T follicular helper cell (primary cell): ENCODE results near the gene ADGRA3.

Experiments
- DNase-seq: peaks from one replicate; pipeline ENCODE4 v3.0.0-alpha.2; 2020; ENCODE audit warnings: low read depth

Gene ADGRA3

DNA sequence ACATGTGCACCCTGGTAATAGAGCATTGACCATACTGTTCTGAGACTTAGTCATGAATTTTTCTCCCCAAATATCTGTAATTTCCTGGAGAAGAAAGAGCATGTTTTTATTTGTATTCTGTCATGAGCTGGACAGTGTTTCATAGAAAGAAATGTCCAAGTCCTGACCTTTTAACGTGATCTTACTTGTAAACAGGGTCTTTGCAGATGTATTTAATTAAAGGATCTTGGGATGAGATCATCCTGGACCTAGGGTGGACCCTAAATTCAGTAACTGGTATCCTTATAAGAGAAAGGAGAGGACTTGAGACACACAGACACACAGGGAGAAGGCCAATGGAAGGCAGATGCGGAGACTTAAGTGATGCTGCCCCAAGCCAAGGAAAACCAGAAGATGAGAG lies 3.6 kb downstream of the ADGRA3 start:
- DNase-seq = no peak

DNA sequence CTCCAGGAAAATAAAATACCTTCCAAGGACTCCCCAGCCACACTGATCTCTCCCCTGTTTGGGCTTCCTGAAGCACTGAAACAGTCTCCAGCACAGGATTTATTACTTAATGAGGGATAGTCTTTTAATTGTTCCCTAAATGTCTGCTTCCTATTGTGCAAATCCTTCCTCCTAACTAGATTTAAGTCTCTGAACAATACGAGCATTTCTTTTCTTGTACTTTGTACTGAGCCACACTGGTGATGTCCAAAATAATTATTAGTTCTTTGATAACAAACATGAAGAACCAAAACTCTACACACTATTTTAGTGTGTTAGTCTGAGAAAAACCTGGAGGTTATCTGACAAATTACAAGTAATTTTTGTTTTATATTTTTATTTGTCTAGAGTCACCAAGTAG lies 5.1 kb downstream of the ADGRA3 start:
- DNase-seq = no peak

DNA sequence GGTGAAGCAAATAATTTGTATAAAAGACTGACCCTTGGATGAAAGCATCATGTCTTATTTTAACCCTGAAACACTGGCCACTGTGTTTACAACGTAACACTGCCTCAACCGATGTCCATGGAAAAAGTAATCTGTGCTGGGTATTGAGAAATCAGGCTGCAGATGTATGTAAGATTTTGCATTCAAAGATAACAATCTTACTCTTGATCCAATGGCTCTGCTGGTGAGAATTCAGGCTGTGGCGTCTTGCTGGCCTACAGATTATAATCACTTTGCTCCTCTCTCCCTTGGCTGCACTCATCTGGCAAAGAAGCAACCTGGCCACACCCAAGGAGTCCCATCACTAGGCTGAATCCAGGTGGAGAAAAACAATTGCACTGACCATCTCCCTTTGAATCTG lies 7.5 kb downstream of the ADGRA3 start:
- DNase-seq = no peak

DNA sequence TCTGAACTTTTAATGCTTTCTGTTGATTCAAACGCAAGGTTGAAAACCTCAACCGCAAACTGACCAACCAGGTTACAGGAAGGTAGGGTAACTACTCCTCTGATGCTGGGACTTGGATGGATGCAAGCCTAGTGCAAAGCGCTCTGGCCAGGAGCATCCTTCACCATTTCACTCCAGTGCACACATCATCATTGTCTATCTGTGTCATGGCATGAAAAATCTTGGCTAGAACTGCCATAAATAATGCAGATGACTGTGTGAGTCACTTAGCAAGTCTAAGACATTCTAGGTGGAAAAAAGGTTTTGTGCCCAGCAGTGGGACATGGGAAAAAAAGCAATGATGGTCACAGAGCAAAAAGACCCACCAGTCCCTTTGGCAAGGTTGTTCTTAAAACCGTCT lies 10.9 kb downstream of the ADGRA3 start:
- no peak for DNase-seq

DNA sequence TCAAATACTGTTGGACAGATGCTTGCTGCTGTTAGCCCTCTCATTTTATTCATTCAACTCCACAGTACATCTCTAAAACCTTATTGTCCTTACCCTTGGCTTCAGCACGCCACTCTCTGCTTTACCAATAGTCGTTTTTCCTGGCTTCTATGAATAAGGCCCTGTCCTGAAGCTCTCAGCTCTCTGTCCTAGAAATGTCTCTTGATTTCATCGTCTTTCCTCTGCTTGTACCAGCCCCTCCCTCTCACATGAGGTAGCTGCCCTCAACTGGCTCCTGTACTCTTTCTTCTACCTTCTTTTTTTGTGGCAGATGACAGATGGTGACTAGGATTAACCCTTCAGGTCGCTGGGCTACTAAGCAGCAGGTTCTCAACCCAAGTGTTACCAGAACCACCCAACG lies 11.4 kb downstream of the ADGRA3 start:
- no peak for DNase-seq

DNA sequence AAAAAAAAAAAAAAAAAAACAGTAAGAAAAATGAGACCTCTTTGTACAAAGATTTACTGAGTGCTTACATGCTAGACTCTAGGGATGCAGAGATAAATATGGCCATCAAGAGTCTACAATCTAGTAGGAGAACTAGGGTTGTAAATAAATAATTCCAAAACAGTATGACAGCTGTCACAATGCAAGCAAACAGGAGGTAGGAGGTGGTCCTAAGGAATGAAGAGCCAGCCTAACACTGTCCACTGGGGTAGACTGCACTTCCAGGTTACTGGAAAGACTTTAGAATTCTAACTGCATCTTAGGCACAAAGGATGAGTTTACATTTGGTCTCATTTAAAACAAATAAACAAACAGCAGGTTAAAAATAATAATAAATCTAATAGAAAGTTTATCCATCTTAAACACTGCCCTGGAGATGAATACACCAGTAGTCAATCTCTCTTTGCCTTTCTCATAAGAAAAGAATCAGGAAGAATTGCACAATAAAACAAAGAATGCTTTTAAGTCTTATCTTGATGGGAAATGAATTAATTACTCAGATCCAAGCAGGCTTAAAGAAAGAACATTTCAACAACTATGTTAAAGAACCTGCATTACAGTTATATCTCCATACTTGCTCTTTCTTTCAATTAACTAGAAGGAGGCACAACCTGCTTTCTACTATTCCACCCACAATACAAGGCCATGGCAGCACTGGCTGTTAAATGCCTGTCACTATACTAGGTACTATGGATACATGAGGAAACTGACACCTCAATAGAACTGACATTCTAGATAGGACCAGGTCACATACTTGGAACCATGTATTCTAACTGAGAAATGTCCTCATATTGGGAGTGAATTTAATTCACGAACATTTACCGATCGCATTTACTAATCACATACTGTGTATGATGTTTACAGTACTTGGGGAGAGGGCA lies 12.7 kb downstream of the ADGRA3 start:
- no peak for DNase-seq

DNA sequence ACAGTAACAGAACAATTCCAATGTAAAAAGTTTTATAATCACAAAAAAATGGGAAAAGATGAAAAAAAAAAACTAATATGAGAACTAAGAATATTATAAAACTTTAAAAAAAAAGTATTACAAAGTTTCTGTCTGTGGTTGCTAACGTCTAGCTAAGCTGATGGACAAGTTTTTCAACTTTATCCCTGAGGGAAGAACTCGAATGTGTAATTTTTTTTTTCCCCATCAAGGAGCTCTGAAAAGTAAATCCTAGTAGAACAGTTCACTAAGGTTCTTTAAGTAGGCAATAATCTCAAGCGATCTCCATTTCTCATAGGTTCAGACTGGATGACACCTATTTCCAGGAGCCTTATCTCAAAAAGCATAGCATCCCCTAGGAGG lies 14.2 kb downstream of the ADGRA3 start:
- no peak for DNase-seq

DNA sequence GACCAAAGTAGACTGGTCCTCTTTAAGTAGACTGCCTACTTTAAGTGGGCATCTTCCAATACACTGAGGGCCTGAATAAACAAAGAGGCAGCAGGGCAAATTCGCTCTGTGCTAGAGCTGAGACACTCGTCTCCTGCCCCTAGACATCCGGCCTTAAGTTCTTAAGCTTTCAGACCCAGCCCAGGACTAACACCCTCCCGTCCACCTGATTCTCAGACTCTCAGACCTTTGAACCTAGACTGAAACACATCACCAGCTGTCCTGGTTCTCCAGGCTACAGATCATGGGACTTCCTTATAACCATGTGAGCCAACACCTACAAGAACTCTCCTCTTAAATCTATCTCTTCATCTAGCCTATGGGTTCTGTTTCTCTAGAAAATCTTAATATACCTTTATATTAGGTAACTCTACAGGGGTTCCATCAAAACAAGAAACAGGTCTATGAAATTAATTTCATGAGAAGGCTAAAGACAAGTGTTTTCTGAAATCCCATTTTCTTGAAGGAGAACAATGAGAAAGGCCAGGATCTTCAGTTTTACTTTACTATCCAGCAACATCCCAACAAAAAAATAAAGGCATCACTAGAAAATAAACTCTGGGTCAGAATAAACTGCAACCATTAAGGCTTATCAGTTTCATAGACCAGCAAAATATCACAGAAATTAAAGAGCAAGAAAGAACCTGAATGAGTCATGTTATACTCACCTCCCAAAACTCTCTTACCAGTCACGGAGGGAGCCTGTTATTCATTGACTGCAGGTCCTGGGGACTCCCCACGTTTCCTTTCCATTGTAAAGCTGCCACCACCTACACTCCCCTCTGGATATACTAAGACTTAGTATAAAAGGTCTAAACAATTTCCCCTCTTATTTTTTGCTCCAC lies 14.8 kb downstream of the ADGRA3 start:
- no peak for DNase-seq

DNA sequence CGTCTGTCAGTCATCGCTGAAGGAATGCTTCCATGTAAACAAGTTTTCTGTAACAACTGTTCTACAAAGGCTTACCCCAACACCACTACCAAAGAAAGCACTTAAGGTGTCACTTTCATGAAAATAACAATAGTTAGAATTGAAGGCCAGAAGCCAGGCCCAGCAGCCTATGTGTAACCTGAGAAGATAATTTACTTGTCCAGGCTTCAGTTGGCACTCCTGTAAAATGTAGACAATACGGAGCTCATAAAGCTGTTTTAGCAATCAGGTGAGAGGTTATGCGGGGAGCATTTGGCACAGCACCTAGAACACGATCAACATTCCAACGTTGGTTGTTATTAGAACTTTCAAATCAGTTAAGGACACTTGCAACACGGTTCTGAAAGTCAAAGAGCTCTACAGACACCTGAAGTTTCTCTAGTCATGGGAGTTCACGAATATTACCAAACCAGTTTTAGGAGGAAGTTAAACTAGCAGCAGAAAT lies 15.7 kb downstream of the ADGRA3 start:
- DNase-seq = no peak

DNA sequence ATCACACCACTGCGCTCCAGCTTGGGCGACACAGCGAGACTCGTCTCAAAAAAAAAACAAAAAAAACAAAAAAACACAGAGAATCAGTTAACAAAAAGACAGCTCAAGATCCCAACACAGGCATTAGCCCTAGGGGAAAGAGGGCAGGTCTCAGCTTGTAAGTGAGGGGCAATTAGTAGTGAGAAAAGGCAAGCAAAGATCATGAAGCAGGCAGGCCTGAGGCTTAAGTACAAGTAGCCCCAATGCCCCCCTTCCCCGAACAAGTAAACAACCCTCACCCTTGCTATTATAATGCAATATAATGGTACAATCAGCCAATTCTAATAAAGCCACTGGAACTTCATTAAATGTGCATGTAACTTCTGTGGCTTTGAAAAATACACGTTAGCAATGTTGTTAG lies 17.0 kb downstream of the ADGRA3 start:
- DNase-seq = no peak

DNA sequence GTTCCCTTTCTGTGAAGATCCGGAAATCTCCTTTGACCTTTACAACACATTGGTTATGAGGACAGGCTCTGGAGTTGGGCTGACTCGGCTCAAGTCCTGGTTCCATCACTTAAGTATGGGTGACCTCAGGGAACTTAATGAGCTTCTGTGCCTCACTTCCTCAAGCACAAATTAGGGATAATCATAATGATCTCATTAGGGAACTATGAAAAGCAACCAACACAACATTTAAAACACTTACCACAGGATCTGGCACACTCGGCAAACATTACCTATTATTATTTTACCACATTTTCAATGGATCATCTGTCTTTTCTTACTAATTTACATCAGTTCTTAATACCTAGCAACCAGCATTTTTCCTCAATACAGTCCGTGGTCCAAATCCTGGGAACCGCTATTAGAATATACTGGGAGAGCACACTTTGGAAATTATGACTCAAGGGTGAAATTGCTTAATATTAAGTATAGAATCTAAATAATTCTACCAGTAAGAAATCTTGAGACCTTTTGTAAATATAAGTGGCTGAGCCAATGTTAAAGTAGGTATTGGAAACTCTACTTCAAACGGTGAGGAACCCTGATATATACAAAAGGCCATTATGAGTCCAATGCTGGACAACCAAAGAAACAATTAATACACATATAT lies 19.6 kb downstream of the ADGRA3 start:
- no peak for DNase-seq

DNA sequence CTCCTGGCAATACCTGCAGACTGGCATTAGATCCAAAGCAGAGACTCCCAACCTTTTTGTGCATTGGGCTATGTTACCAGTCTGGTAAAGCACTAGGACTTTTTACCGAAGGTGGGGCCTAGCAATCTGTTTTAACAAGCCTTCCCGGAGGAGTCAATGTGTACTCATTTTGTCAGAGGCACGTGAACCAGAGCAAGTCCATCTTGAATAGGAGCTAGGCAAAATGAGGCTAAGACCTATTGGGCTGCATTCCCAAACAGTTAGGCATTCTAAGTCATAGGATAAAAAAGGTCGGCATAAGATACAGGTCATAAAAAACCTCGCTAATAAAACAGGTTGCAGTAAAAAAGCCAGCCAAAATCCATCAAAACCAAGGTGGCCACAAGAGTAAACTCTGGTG lies 22.3 kb downstream of the ADGRA3 start:
- no peak for DNase-seq

DNA sequence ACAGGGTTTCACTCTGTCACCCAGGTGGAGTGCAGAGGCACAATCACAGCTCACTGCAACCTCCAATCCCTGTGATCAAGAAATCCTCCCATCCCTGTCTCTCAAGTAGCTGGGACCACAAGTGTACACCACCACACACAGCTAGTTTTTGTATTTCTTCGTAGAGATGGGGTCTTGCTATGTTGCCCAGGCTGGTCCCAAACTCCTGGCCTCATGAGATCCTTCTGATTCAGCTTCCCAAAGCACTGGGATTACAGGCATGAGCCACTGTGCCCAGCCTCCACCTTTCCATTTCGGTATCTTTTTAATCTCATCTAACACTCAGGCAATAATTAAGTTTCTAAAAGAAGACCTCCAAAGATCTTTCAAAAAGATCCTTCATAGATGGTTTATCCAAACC lies 22.9 kb downstream of the ADGRA3 start:
- no peak for DNase-seq

DNA sequence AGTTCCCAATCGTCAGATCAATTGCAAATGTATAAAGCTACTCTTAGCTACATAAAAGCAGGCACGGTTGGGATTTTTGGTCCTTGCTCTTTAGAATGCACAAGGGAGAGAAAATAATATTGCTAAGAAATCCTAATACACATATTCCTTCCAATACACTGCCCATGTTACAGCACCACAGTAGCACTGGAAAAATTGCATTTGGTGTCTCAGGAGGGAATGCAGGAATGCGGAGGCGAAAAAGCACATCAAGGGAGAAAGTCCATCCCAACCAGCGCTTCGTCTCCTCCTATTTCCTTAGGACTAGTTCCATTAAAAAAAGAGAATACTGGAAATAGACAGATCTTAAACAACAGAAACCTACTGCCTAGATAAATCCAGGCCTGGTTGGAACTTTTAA lies 23.9 kb downstream of the ADGRA3 start:
- no peak for DNase-seq

DNA sequence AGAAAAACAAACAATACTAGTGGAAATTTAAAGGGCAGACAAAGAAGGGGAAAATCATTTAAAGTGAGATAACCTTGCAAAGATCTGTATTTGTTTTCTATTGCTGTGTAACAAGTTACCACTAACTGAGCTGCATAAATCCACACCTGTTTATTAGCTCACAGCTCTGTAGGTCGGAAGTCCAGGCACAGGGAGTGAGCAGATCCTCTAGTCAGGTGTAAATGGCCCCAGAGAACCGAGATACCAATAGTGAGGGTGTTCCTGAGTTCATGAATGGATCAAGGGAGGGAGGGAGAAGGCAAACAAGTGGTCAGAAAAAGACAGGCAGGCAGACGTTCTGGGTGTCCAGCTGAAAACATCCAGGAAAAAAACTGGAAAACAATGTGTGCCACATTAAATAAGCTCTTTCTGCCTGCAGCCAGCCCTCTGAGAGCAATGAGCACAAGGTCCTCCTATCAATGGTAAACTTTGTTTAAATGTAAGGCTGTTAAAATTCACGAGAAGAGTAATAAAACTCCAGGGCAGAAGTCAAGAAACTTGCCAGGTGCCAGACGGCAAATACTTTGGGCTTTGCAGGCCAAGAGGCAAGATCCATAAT lies 25.0 kb downstream of the ADGRA3 start:
- no peak for DNase-seq

DNA sequence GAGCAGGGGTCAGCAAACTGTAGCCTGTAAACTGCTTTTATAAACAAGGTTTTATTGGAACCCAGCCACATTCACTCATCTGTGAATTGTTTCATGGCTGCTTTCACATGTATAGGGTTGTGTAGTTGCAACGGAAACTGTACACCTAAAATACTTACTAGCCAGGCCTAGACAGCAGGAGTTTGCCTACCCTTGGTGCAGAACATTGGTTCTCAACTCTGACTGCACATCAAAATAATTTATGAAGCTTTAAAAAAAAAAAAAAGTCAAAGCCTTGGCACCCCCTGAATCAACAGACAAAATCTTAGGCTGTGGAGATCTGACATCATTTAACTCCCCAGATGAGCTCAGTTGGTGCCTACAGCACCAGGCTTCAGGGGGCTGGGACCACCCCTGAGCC lies 27.8 kb downstream of the ADGRA3 start:
- no peak for DNase-seq

DNA sequence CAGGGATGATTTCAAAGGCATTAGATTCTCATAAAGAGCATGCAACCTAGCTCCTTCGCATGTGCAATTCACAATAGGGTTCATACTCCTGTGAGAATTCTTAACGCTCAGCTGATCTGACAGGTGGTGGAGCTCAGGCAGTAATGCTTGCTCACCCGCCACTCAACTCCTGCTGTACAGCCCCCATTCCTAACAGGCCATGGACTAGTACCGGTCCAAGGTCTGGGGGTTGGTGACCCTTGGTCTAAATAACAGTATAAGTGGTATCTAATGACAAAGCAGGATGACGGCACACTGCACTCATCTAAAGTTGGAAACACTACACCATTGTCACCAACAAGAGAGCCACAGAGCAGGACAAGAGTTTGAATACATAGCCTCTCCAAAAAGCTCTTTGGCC lies 28.5 kb downstream of the ADGRA3 start:
- DNase-seq = no peak

DNA sequence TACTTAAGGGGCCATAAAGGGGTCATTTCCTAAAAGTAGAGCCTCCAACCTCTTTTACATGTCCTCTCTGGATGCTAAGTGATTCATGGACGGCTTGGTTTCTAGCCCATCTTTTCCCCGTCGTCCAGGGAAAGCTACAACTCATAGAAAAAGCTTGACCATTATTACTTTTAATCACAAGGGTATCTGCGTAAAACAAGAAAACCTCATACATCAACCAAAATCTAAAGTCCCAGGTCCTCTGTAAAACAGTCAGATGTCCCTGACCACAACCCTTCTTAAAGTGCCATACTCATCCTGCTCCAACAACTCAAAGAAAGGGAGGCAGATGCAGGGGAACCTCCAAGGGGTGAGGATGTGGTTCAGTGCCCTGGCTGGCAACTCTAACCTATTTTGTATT lies 29.6 kb downstream of the ADGRA3 start:
- DNase-seq = no peak

DNA sequence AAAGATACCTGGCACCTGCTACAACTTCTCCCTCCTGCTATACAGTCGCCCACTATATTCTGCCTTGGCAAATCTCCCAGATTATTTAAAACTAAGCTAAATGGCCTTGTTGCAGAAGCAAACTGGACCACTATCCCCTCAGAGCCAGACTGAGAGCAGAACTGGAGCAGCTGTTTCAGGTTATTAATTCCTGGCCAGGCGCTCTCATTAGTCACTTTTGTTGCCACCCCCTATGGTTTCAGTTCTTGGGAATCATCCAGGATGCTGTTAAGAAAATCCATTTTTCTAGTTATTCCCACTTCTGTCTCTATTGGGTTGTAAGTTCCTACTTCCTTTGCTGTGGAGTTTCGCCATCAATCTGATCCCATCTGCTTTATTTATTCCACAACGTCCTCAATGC lies 30.1 kb downstream of the ADGRA3 start:
- no peak for DNase-seq

DNA sequence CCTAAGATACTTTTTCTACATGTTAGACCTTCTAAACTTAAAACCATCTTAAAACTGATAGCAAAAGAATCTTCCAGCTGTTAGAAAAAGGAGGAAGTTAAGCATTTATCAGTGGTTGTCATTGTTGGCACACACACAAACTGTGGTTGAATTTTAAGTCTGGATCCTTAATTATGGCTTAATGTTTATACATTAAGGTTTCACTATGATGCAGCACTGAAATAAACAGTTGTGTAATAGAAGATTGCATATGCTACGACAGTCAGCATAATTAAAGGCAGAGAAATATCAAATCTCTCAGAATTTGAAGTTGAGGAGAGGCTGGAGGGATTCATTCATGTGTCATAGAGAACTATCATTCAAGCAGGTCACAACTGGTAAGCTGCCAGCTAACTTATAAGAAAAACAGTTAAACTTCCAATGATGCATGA lies 32.3 kb downstream of the ADGRA3 start:
- no peak for DNase-seq

DNA sequence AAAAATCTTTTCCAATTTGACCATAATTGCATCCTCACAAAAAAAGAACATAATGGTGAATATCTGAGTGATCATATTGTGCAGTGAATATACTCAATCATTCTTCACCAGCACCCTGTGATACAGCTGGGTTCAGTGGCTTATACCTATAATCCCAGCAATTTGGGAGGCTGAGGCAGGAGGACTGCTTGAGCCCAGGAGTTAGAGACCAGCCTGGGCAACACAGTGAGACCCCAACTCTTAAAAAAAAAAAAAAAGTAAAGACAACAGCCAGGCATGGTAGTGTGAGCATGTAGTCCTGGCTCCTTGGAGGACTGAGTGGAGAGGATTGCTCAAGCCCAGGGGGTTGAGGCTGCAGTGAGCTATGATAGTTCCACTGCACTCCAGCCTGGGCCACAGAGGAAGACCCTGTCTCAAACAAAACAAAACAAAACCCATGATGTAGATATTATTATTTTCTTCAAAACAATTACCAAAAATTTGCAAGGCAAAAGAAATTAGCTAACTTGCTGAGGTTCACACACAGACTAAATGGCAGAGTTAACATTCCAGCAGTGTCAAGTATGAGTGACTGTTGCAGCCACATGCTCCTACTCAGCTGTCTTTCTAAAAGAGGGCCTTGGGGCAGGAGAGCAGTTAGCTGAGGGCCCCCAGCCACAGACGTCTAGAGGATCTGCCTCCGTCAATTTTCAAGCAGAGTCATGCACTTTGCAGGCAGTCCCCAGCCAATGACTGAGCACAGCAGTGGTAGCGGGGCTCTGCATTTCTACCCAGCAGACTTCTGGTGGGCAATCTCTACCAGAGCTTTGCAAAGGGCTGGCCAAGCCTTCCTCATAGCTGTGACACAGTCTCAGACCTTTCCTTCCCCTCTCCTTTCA lies 33.4 kb downstream of the ADGRA3 start:
- no peak for DNase-seq
